ENCODE data around the gene RESF1. TPM values are rescaled to one million over a fixed set of nuclear protein-coding genes. Genes with fewer than 3 reads are reported as not detected.

The RESF1 gene
- total and polyA plus RNA-seq, 2 of the 13 experiments (the other 11 are each of a cell fraction or from before 2014, with no cell fraction given), result 7.9 to 16.8 TPM

- in situ Hi-C loops (cut with HindIII; ENCODE audit: extremely low pct_ligation_motif_present, low pct_unique_long_range_greater_than_20kb) (no loop called here), intact Hi-C loops (cut with micrococcal nuclease; ENCODE audit: unreplicated experiment) (no loop called here)
- Histone ChIP-seq H3K4me3 (replicated peaks in 1 of 3; ENCODE audit: insufficient read depth in 1 of 3, low read depth in 2 of 3, low read length in 3 of 3) (no peak overlapping the region), H3K27ac (ENCODE audit: extremely low read length, insufficient read depth, low read length) (no peak overlapping the region), H3K4me2 (ENCODE audit: low read depth, low read length) (no peak overlapping the region), H3K27me3 (ENCODE audit: control insufficient read depth in 1 of 2, insufficient read depth in 2 of 2, low read length in 2 of 2) (no peaks in the 10 kb centered on the region), H3K9ac (ENCODE audit: insufficient read depth, low read depth, low read length) (no peak overlapping the region), H3K36me3 (replicated peaks in 1 of 2; ENCODE audit: control insufficient read depth in 1 of 2, insufficient read depth in 2 of 2, low read length in 2 of 2) (peaks cover 6 to 21% of the 10 kb centered on the region in 2 experiments; a peak in 4 of 5 replicates), H3K79me2 (ENCODE audit: insufficient read depth, low read length) (no peaks in the 10 kb centered on the region), H3K9me3 (ENCODE audit: low read length) (no peaks in the 10 kb centered on the region), H4K20me1 (ENCODE audit: insufficient read depth, low read length) (no peaks in the 10 kb centered on the region), H3K4me1 (ENCODE audit: insufficient read depth, low read length) (peaks cover 15% of the 10 kb centered on the region), H2AFZ (ENCODE audit: low read length) (no peak overlapping the region)
- DNase-seq (ENCODE audit: low spot score), result no peak
- no peak for ATAC-seq
- TSS peak; percentile 13 for BruUV-seq (replicated peaks)
- ChIA-PET CTCF (ENCODE audit: low intra/inter-chr PET ratio, low total read pairs) (no interaction called here), POLR2A (no interaction called here)
- WGBS (ENCODE audit: low lambda C conversion rate), result 96% methylated on average over 13 of the region's 13 CpGs
- TF ChIP-seq SKIL (CRISPR knock-in tag; IDR thresholded peaks at IDR 0.05; ENCODE audit: borderline replicate concordance) (no peak), PTBP1 (IDR thresholded peaks at IDR 0.05; ENCODE audit: low read depth, low read length, poor library complexity, severe bottlenecking) (no peak), ZNF17 (CRISPR knock-in tag; IDR thresholded peaks at IDR 0.05) (no peak), ZFP1 (CRISPR knock-in tag; IDR thresholded peaks at IDR 0.05) (no peak), SRSF1 (optimal IDR thresholded peaks at IDR 0.05; ENCODE audit: low read depth, low read length) (no peak), LCORL (IDR thresholded peaks at IDR 0.05) (no peak), LCORL (CRISPR knock-in tag; IDR thresholded peaks at IDR 0.05) (no peak), PCBP1 (IDR thresholded peaks at IDR 0.05; ENCODE audit: borderline replicate concordance, low read depth, low read length) (no peak), ZNF644 (CRISPR knock-in tag; IDR thresholded peaks at IDR 0.05; ENCODE audit: low read depth) (no peak), THAP11 (CRISPR knock-in tag; IDR thresholded peaks at IDR 0.05) (no peak), REL (CRISPR knock-in tag; conservative IDR thresholded peaks at IDR 0.05) (no peak), SOX5 (CRISPR knock-in tag; IDR thresholded peaks at IDR 0.05; ENCODE audit: borderline replicate concordance) (no peak), MBNL3 (CRISPR knock-in tag; conservative IDR thresholded peaks at IDR 0.05) (no peak), ZNF678 (CRISPR knock-in tag; IDR thresholded peaks at IDR 0.05) (no peak), ZNF430 (CRISPR knock-in tag; IDR thresholded peaks at IDR 0.05) (no peak), TEAD3 (CRISPR knock-in tag; optimal IDR thresholded peaks at IDR 0.05; ENCODE audit: borderline replicate concordance) (no peak), CREBL2 (CRISPR knock-in tag; IDR thresholded peaks at IDR 0.05; ENCODE audit: borderline replicate concordance) (no peak), CREB1 (IDR thresholded peaks at IDR 0.05) (no peak), CREB1 (CRISPR knock-in tag; IDR thresholded peaks at IDR 0.05) (no peak), ETS1 (CRISPR knock-in tag; IDR thresholded peaks at IDR 0.05) (no peak), SETDB1 (CRISPR knock-in tag; IDR thresholded peaks at IDR 0.05; ENCODE audit: borderline replicate concordance) (no peak)
- FAIRE-seq, result no peak
Measured at GRCh38 chr12:31984806-31985591, 25.8 kb downstream of the RESF1 start.
